Ovary (tissue), 9 donors: ENCODE measurements around the gene SAC3D1. TPM values are rescaled to one million over a fixed set of nuclear protein-coding genes. Genes with fewer than 3 reads are reported as not detected.

ENCODE experiments used
- DNase-seq, 5 donors: peaks; one replicate each; pipeline ENCODE4 v3.0.0-alpha.2; 2019 to 2020
- H3K27ac ChIP-seq, 2 donors: fragments of 200-600 bp; one replicate each; pipeline versions ENCODE4 v1.5.1 to v1.8.0; 2019 to 2022
- H3K27me3 ChIP-seq: fragments of 200-600 bp; one replicate; pipeline ENCODE4 v1.8.0; 2022
- H3K36me3 ChIP-seq: fragments of 200-600 bp; sonication (generic); one replicate; pipeline ENCODE4 v1.5.1; 2019
- H3K4me1 ChIP-seq: one replicate; pipeline ENCODE4 v1.8.1; 2013; ENCODE audit warnings: mild to moderate bottlenecking, moderate library complexity; ENCODE audit not compliant: insufficient read depth
- H3K4me3 ChIP-seq: fragments of 200-600 bp; sonication (generic); one replicate; pipeline ENCODE4 v1.5.1; 2017
- H3K9me3 ChIP-seq, 2 donors: fragments of 200-600 bp in 1 of 2; sonication (generic) in 1 of 2; one replicate each; pipeline versions ENCODE4 v1.5.1 to v1.8.1; 2013 to 2019; ENCODE audit warnings: mild to moderate bottlenecking in 1 of 2, moderate library complexity in 1 of 2
- CTCF ChIP-seq, 3 donors: fragments of 450-650 bp in 2 of 3; fragments of 200-600 bp in 1 of 3; IDR thresholded peaks; one replicate each; pipeline versions ENCODE4 v1.5.1 to v1.8.0; 2016 to 2022; ENCODE audit warnings: antibody characterized with exemption in 3 of 3, mild to moderate bottlenecking in 1 of 3
- EP300 ChIP-seq: sonication (generic); formaldehyde crosslinking; IDR thresholded peaks from one replicate; pipeline ENCODE4 v1.6.1; 2017; ENCODE audit warnings: antibody characterized with exemption
- POLR2A ChIP-seq: fragments of 450-650 bp; IDR thresholded peaks from one replicate; pipeline ENCODE4 v1.6.1; 2017; ENCODE audit warnings: antibody characterized with exemption, mild to moderate bottlenecking, moderate library complexity
- WGBS, 3 donors: extraction: QIAGEN DNeasy Blood & Tissue Kit in 1 of 3; methylation state at CpG; one replicate each; pipeline versions ENCODE4 v1.1.5 to v1.1.7; 2013 to 2017; 5-methylcytosine and 5-hydroxymethylcytosine counted together
- intact Hi-C, 4 donors: fragments of 100-400 bp; cut with DNase I; formaldehyde crosslinking; loops; one replicate each; pipeline versions ENCODE4 v1.11.0 to v1.15.1; 2022 to 2023
- polyA plus RNA-seq, 2 donors: library from polyadenylated mRNA; stranded (reverse); fragments of 200-250 nt in 1 of 2; fragments of 350-450 nt in 1 of 2; fragmentation: Illumina TruSeq in 1 of 2; extraction: RNeasy Lipid Tissue Mini Kit (QIAGEN cat#74804) in 1 of 2; gene quantifications; one replicate each; pipeline ENCODE4 v1.2.3, GENCODE V29; 2013 to 2014
- total RNA-seq, 7 donors: library from RNA; depleted of rRNA in 2 of 7; stranded (reverse); fragments of >200 nt in 2 of 7; fragmentation: NEBNext Ultra II Directional in 3 of 7; extraction: Animal tissue kit (Norgen Biotek cat#: 25700) in 3 of 7; gene quantifications; one replicate each; pipeline versions ENCODE4 v1.1.0 to v1.2.4, GENCODE V29; 2016 to 2023
- donor health status: DM: no; HTN: no; CAD: no; lungs with moderate emphysema.
- donor health status: DM: no; HTN: no; CAD: no.
- donor health status: Bipolar disorder and iron deficiency.
- donor health status: DM: yes; HTN: yes; CAD: no.
- donor health status: DM: no; HTN: no; CAD: no.
- donor health status: DM: yes; HTN: yes; CAD: no.

The SAC3D1 gene
- total and polyA plus RNA-seq, 9 donors, result 1.1 to 11.6 (median 7.7) TPM

DNA sequence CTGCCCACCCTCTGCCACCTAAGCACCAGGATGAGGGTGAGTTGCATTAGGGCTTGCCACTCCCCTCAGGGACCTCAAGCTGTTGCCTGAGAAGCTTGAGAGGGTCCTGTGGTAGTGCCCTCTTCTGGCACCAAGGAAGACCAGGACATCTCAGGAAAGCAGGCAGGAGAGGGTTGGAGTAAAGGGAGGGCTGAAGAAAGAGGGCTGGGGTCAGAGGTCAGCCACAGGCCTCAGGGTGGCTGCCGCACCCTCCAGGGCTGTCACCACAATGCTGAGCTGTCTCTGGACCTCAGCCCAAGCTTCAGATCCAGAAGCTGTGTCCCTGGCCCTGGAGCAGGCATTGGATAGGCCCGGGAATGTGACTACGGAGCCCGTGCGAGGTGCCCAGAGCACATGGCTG is 4.1 kb downstream of the SAC3D1 start:
- DNase-seq, result no peak
- intact Hi-C loops, result no loop called here
- Histone ChIP-seq H3K9me3 (no peaks in the 10 kb centered on the region), H3K4me3 (no peak overlapping the region), H3K4me1 (peaks cover 8% of the 10 kb centered on the region), H3K36me3 (no peaks in the 10 kb centered on the region), H3K27me3 (no peaks in the 10 kb centered on the region), H3K27ac (no peak overlapping the region)
- 78 to 84% (median 80%) methylated on average over 5 of the region's 5 CpGs for WGBS, 3 donors
- TF ChIP-seq CTCF (IDR thresholded peaks at IDR 0.05), result no peak
- no peak for TF ChIP-seq EP300
- TF ChIP-seq POLR2A, result no peak

- intact Hi-C loops, result no loop called here
- no peaks in the 10 kb centered on the region for H3K36me3 ChIP-seq
- H3K27ac ChIP-seq, result no peak overlapping the region
- no peak for TF ChIP-seq CTCF (IDR thresholded peaks at IDR 0.05)
- TF ChIP-seq EP300, result no peak
- no peak for TF ChIP-seq POLR2A
- no peaks in the 10 kb centered on the region for H3K27me3 ChIP-seq
- no peak for DNase-seq
- peaks cover 8% of the 10 kb centered on the region for H3K4me1 ChIP-seq
- WGBS, 3 donors, result 73 to 87% (median 82%) methylated on average over 7 of the region's 7 CpGs
- no peaks in the 10 kb centered on the region for H3K9me3 ChIP-seq
- H3K4me3 ChIP-seq, result no peak overlapping the region
Observed at GRCh38 chr11:65045728-65046127, 4.7 kb downstream of the SAC3D1 start.

- WGBS, 3 donors, result 5 to 14% (median 8%) methylated on average over 26 to 56 of the region's 56 CpGs
- Histone ChIP-seq H3K4me1 (peaks cover 8% of the 10 kb centered on the region), H3K27ac (peak overlapping the region; percentile 11 to 23), H3K27me3 (no peaks in the 10 kb centered on the region), H3K4me3 (peak overlapping the region; percentile 52), H3K9me3 (no peaks in the 10 kb centered on the region), H3K36me3 (no peaks in the 10 kb centered on the region)
- intact Hi-C loops, result no loop called here
- no peak for TF ChIP-seq CTCF (IDR thresholded peaks at IDR 0.05)
- TF ChIP-seq EP300, result no peak
- no peak for TF ChIP-seq POLR2A
- peak in 3 of 5 donors; percentile 46 to 56 (median 48) for DNase-seq
Observed at GRCh38 chr11:65047581-65048422, 6.8 kb downstream of the SAC3D1 start.

GRCh38 chr11:65051398-65051858 is 10.4 kb downstream of the SAC3D1 start:
- intact Hi-C loops, result no loop called here
- H3K27me3 ChIP-seq, result no peaks in the 10 kb centered on the region
- H3K27ac ChIP-seq, result no peak overlapping the region
- TF ChIP-seq POLR2A (no peak), EP300 (no peak), CTCF (IDR thresholded peaks at IDR 0.05) (no peak)
- no peak for DNase-seq
- H3K4me1 ChIP-seq, result peaks cover 6% of the 10 kb centered on the region
- H3K4me3 ChIP-seq, result no peak overlapping the region
- WGBS, 3 donors, result 61 to 68% (median 67%) methylated on average over 9 of the region's 9 CpGs
- no peaks in the 10 kb centered on the region for H3K9me3 ChIP-seq
- no peaks in the 10 kb centered on the region for H3K36me3 ChIP-seq
